H9 (cell line): ENCODE results near the gene ACBD6. TPM values are rescaled to one million over a fixed set of nuclear protein-coding genes. Genes with fewer than 3 reads are reported as not detected.

Source experiments
- DNase-seq: peaks from one replicate; pipeline ENCODE4 v3.0.0-alpha.2; 2017
- H2AFZ ChIP-seq: one replicate; pipeline ENCODE4 v1.6.1; 2013; ENCODE audit warnings: mild to moderate bottlenecking, low read length, control low read depth, moderate library complexity
- H2AK5ac ChIP-seq: 2 replicates; pipeline ENCODE4 v1.6.1; 2013; ENCODE audit warnings: low read length, control low read depth, mixed read lengths; ENCODE audit not compliant: insufficient read length
- H2BK120ac ChIP-seq: one replicate; pipeline ENCODE4 v1.6.1; 2013; ENCODE audit warnings: low read depth, mild to moderate bottlenecking, low read length, control low read depth, inconsistent platforms; ENCODE audit not compliant: poor library complexity, severe bottlenecking
- H2BK12ac ChIP-seq: 2 replicates; pipeline ENCODE4 v1.6.1; 2013; ENCODE audit warnings: low read length, control low read depth, mixed read lengths, low read depth; ENCODE audit not compliant: insufficient read length
- H2BK15ac ChIP-seq: 2 replicates; pipeline ENCODE4 v1.6.1; 2013; ENCODE audit warnings: low read depth, low read length, control low read depth
- H2BK20ac ChIP-seq: one replicate; pipeline ENCODE4 v1.6.1; 2013; ENCODE audit warnings: low read depth, mild to moderate bottlenecking, low read length, control low read depth, inconsistent platforms; ENCODE audit not compliant: poor library complexity, severe bottlenecking
- H2BK5ac ChIP-seq: 2 replicates; pipeline ENCODE4 v1.6.1; 2013; ENCODE audit warnings: low read length, control low read depth, mixed read lengths; ENCODE audit not compliant: insufficient read length
- H3K14ac ChIP-seq: 2 replicates; pipeline ENCODE4 v1.6.1; 2013; ENCODE audit warnings: low read length, control low read depth; ENCODE audit not compliant: insufficient read depth
- H3K18ac ChIP-seq: 2 replicates; pipeline ENCODE4 v1.6.1; 2013; ENCODE audit warnings: low read depth, mild to moderate bottlenecking, mixed read lengths, low read length, control low read depth; ENCODE audit not compliant: insufficient read length
- H3K23ac ChIP-seq: 2 replicates; pipeline ENCODE4 v1.6.1; 2013; ENCODE audit warnings: low read length, control low read depth, mixed read lengths, low read depth; ENCODE audit not compliant: insufficient read length
- H3K23me2 ChIP-seq: 2 replicates; pipeline ENCODE4 v1.6.1; 2013; ENCODE audit warnings: low read depth, mild to moderate bottlenecking, mixed read lengths, low read length, control low read depth; ENCODE audit not compliant: insufficient read length, poor library complexity, severe bottlenecking
- H3K27ac ChIP-seq: 2 replicates; pipeline ENCODE4 v1.5.1; 2013; ENCODE audit warnings: low read length, control low read depth, mixed read lengths, low read depth; ENCODE audit not compliant: insufficient read length
- H3K27me3 ChIP-seq: 2 replicates; pipeline ENCODE4 v1.6.1; 2013; ENCODE audit warnings: low read length, control low read depth, inconsistent platforms; ENCODE audit not compliant: insufficient read depth
- H3K4ac ChIP-seq: 2 replicates; pipeline ENCODE4 v1.6.1; 2013; ENCODE audit warnings: low read depth, mild to moderate bottlenecking, control low read depth, inconsistent platforms, low read length, moderate library complexity
- H3K4me1 ChIP-seq: 2 replicates; pipeline ENCODE4 v1.6.1; 2013; ENCODE audit warnings: low read length, control low read depth, inconsistent platforms; ENCODE audit not compliant: insufficient read depth
- H3K4me2 ChIP-seq: 2 replicates; pipeline ENCODE4 v1.6.1; 2013; ENCODE audit warnings: low read length, control low read depth, mixed read lengths; ENCODE audit not compliant: insufficient read length, insufficient read depth
- H3K56ac ChIP-seq: 2 replicates; pipeline ENCODE4 v1.6.1; 2013; ENCODE audit warnings: low read depth, mild to moderate bottlenecking, mixed read lengths, low read length, control low read depth; ENCODE audit not compliant: insufficient read length
- H3K79me1 ChIP-seq: 2 replicates; pipeline ENCODE4 v1.6.1; 2013; ENCODE audit warnings: low read depth, mild to moderate bottlenecking, moderate library complexity, low read length, control low read depth, inconsistent platforms; ENCODE audit not compliant: insufficient read depth, poor library complexity, severe bottlenecking
- H3K79me2 ChIP-seq: 2 replicates; pipeline ENCODE4 v1.6.1; 2013; ENCODE audit warnings: low read length, control low read depth, inconsistent platforms; ENCODE audit not compliant: insufficient read depth
- H3K9ac ChIP-seq: 2 replicates; pipeline ENCODE4 v1.6.1; 2013; ENCODE audit warnings: low read length, control low read depth, mixed read lengths; ENCODE audit not compliant: insufficient read length; ENCODE audit errors: extremely low read depth
- H3K9me3 ChIP-seq: one replicate; pipeline ENCODE4 v1.6.1; 2013; ENCODE audit warnings: low read depth, low read length, inconsistent platforms; ENCODE audit not compliant: control insufficient read depth
- H3T11ph ChIP-seq: one replicate; pipeline ENCODE4 v1.6.1; 2013; ENCODE audit warnings: mild to moderate bottlenecking, low read length, control low read depth, inconsistent platforms
- H4K20me1 ChIP-seq: one replicate; pipeline ENCODE4 v1.6.1; 2013; ENCODE audit not compliant: control insufficient read depth, insufficient read length, insufficient read depth
- H4K5ac ChIP-seq: 2 replicates; pipeline ENCODE4 v1.6.1; 2013; ENCODE audit warnings: low read depth, mild to moderate bottlenecking, mixed read lengths, low read length, control low read depth; ENCODE audit not compliant: insufficient read length
- H4K8ac ChIP-seq: replicated peaks from 2 replicates; pipeline ENCODE4 v1.6.1; 2013; ENCODE audit warnings: low read length, control low read depth, mixed read lengths, low read depth; ENCODE audit not compliant: insufficient read length
- H4K91ac ChIP-seq: 2 replicates; pipeline ENCODE4 v1.6.1; 2013; ENCODE audit warnings: low read depth, mild to moderate bottlenecking, moderate library complexity, mixed read lengths, low read length, control low read depth; ENCODE audit not compliant: insufficient read length
- H3K27ac Mint-ChIP-seq, 3 experiments: 2 replicates in 2 of 3; 3 replicates in 1 of 3; pipeline ENCODE4 v1.8.0; 2020 to 2021; ENCODE audit warnings: mixed read lengths in 3 of 3, mild to moderate bottlenecking in 1 of 3, moderate library complexity in 1 of 3
- H3K27me3 Mint-ChIP-seq: 2 replicates; pipeline ENCODE4 v1.8.0; 2021; ENCODE audit warnings: low read depth, mild to moderate bottlenecking, moderate library complexity, mixed read lengths
- H3K36me3 Mint-ChIP-seq, 3 experiments: 2 replicates in 2 of 3; 3 replicates in 1 of 3; pipeline ENCODE4 v1.8.0; 2020 to 2021; ENCODE audit warnings: low read depth in 3 of 3, mixed read lengths in 3 of 3; ENCODE audit not compliant: insufficient read depth in 1 of 3
- H3K4me1 Mint-ChIP-seq, 2 experiments: 2 replicates each; pipeline ENCODE4 v1.8.0; 2020; ENCODE audit warnings: mixed read lengths in 2 of 2
- H3K4me3 Mint-ChIP-seq, 2 experiments: 2 replicates in 1 of 2; 3 replicates in 1 of 2; pipeline ENCODE4 v1.8.0; 2020 to 2021; ENCODE audit warnings: mild to moderate bottlenecking in 2 of 2, mixed read lengths in 2 of 2, moderate library complexity in 1 of 2
- H3K9me3 Mint-ChIP-seq, 2 experiments: 2 replicates in 1 of 2; 3 replicates in 1 of 2; pipeline ENCODE4 v1.8.0; 2020; ENCODE audit warnings: mild to moderate bottlenecking in 2 of 2, mixed read lengths in 2 of 2, moderate library complexity in 1 of 2
- CTCF ChIP-seq: fragments of 200-600 bp; sonication (generic); conservative IDR thresholded peaks from 3 replicates; pipeline ENCODE4 v1.8.0; 2021; ENCODE audit warnings: antibody characterized with exemption, mild to moderate bottlenecking
- WGBS: extraction: QIAGEN DNeasy Blood & Tissue Kit; methylation state at CpG from one replicate; pipeline ENCODE4 v1.1.7; 2013; ENCODE audit warnings: missing lambda C conversion rate, low lambda C conversion rate, mixed read lengths; ENCODE audit not compliant: insufficient read length; ENCODE audit errors: extremely low coverage; 5-methylcytosine and 5-hydroxymethylcytosine counted together
- total RNA-seq: library from RNA; stranded (reverse); gene quantifications from 2 replicates; pipeline ENCODE4 v1.2.1, GENCODE V29; 2021

Gene ACBD6
- total RNA-seq, 1 experiment from 2014 or later = 51.4 TPM

GRCh38 chr1:180363246-180363995, 139.0 kb downstream of the ACBD6 start:
- H2BK20ac ChIP-seq = no peak overlapping the region
- no peak for DNase-seq
- no peak overlapping the region for H3K4ac ChIP-seq
- no peak overlapping the region for H4K8ac ChIP-seq
- H3K27me3 ChIP-seq = no peaks in the 10 kb centered on the region
- H3K14ac ChIP-seq = no peak overlapping the region
- no peaks in the 10 kb centered on the region for H4K20me1 ChIP-seq
- H2AK5ac ChIP-seq = no peak overlapping the region
- Mint-ChIP-seq H3K27me3 (no peaks in the 10 kb centered on the region), H3K9me3 (no peaks in the 10 kb centered on the region), H3K36me3 (no peaks in the 10 kb centered on the region), H3K4me3 (no peak overlapping the region; a peak in 1 of 5 replicates), H3K27ac (peak overlapping the region; percentile 57 to 76 (median 64); a peak in 5 of 7 replicates), H3K4me1 (peaks cover 14 to 31% of the 10 kb centered on the region in 2 experiments)
- H3K18ac ChIP-seq = no peak overlapping the region
- no peaks in the 10 kb centered on the region for H3K9me3 ChIP-seq
- no peak for TF ChIP-seq CTCF
- no peak overlapping the region for H2BK12ac ChIP-seq
- no peaks in the 10 kb centered on the region for H3K79me1 ChIP-seq
- no peak overlapping the region for H2BK5ac ChIP-seq
- H3T11ph ChIP-seq = no peak overlapping the region
- no peak overlapping the region for H3K56ac ChIP-seq
- no peak overlapping the region for H3K23ac ChIP-seq
- no peaks in the 10 kb centered on the region for H3K79me2 ChIP-seq
- H3K4me1 ChIP-seq = no peaks in the 10 kb centered on the region; the same call in 1 of the 2 replicates
- H4K91ac ChIP-seq = no peak overlapping the region
- H3K27ac ChIP-seq = no peak overlapping the region
- H3K4me2 ChIP-seq = no peak overlapping the region
- no peak overlapping the region for H2BK15ac ChIP-seq
- no peak overlapping the region for H4K5ac ChIP-seq
- no peak overlapping the region for H2BK120ac ChIP-seq
- H2AFZ ChIP-seq = no peak overlapping the region
- no peaks in the 10 kb centered on the region for H3K23me2 ChIP-seq
- 100% methylated on average over 1 of the region's 5 CpGs for WGBS
- no peak overlapping the region for H3K9ac ChIP-seq
